Glomerular endothelial cell (primary cell): Measurements from ENCODE around the gene HSPB8. TPM values are rescaled to one million over a fixed set of nuclear protein-coding genes. Genes with fewer than 3 reads are reported as not detected.
"Not testable (repeated sequence)": the region's sequence is repeated elsewhere in the genome, so short reads cannot be mapped to it uniquely, and the experiment has no call there.

Source experiments
- DNase-seq: peaks from one replicate; pipeline ENCODE4 v3.0.0-alpha.2; 2011; ENCODE audit warnings: low read depth, low spot score; ENCODE audit errors: extremely low read depth
- total RNA-seq: library from RNA; depleted of rRNA; stranded (reverse); fragments of >200 nt; gene quantifications from 2 replicates; pipeline ENCODE4 v1.2.3, GENCODE V29; 2015

Gene HSPB8
- total RNA-seq, 1 donor from 2014 or later, result 43.8 TPM

DNA sequence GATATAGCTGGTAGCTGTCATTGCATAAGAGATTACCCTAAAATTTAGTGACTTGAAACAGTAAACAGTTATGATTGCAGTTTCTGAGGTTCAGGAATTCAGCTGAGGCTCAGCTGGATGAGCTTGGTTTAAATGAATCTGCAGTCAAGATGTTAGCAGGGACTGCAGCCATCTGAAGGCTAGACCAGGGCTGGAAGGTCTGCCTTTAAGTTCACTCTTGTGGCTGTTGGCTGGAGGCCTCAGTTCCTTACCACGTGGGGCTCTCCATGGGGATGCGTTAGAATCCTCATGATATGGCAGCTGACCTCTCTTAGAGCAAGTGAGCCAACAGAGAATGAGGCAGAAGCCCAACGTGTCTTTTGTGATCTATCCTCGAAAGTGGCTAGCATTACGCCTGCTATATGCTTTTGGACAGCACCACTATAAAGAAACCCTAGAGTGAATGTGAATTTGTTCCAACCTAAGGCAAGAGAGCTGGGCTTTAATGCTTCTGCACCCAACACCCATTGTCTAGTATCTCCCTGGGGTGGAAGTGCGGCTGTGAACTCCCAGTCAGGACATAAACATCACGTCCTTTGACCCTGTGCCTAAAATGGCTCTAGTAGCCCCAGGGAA lies 26.0 kb downstream of the HSPB8 start:
- DNase-seq, result no peak

- no peak for DNase-seq
Measured at GRCh38 chr12:119206348-119207062, 27.8 kb downstream of the HSPB8 start.

DNA sequence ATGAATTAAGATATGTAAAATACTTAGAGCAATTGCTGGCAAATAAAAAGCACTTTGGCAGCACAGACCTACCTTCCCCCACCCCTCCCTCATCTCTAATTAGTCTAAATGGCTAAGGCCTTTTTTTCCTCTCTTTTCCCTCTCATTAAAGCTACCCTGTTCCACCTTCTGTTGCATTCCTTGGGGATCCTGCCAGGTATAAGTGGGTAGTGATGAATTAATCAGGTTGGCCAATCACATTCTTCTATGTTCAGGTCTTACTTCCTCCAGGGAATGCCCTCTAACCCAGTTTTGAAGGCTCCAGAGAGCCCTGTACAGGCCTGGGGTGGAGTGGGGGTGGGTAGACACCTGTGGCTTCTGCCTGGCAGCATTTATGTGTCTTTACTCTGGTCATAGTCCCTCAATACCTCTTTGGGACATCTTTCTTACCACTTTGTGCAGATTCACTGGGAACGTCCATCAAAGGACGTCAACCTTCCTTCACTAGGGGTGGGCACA lies 28.4 kb downstream of the HSPB8 start:
- DNase-seq, result no peak

GRCh38 chr12:119208626-119209061 lies 29.9 kb downstream of the HSPB8 start:
- DNase-seq, result no peak

DNA sequence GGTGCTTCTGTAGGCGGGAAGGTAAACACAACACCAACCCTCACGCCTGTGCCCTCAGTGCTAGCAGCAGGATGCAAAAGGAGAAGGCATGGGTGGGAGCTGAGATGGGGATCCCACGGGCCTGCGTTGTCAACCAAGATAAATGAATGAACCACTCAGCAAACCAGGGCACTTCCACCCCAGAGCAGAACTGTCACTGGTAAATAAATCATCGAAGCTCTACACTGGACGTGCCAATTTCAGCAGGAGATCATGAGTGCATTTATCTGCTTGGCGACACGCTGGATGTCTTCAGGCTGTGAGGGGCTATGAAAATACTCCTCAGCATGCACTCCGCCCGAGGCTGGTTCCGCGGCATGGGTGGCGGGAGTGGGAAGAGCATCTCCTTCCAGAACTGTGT lies 33.2 kb downstream of the HSPB8 start:
- DNase-seq, result no peak

GRCh38 chr12:119216084-119216483 lies 37.4 kb downstream of the HSPB8 start:
- DNase-seq, result no peak

DNA sequence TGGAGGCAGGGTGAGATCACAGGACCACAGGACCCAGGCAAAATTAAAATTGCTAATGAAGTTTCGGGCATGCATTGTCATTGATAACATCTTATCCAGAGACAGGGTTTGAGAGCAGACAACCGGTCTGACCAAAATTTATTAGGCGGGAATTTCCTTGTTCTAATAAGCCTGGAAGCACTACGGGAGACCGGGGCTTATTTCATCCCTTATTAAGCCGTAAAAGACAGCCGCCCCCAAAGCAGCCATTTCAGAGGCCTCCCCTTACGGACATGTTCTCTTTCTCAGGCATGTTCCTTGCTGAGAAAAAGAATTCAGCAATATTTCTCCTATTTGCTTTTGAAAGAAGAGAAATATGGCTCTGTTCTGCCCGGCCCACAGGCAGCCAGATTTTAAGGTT lies 40.1 kb downstream of the HSPB8 start:
- not testable (repeated sequence) for DNase-seq

DNA sequence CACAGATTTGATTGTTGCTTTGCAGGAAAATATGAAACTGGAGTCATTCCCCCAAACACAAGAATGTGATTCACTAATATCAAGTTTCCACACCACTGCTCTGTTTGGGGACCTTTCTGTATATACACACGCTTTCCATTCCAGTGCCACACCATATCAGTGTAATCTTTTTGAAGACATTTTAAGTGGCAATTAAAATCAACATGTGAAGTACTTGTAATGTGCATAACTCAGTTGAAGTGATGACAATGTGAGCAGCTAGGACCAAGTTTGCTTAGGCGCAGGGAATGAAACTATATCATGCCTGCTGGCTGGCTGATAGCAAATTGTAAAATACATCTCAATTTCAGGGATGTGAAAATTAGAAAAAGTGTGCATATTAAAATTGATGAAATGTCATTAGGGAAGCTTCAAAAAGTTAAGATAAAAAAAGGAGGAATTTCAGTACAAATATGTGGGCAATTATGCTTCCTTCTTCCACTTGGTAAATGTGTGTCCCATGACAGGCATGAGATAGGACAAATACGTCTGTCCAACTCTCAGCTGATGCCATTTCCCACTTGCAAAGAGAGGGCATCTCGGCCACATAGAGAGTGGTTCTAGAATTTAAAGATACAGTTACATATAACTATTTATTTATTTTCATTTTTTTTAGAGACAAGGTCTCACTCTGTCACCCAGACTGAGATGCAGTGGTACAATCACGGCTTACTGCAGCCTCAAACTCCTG lies 43.7 kb downstream of the HSPB8 start:
- DNase-seq, result no peak

GRCh38 chr12:119225454-119225853 lies 46.7 kb downstream of the HSPB8 start:
- no peak for DNase-seq

DNA sequence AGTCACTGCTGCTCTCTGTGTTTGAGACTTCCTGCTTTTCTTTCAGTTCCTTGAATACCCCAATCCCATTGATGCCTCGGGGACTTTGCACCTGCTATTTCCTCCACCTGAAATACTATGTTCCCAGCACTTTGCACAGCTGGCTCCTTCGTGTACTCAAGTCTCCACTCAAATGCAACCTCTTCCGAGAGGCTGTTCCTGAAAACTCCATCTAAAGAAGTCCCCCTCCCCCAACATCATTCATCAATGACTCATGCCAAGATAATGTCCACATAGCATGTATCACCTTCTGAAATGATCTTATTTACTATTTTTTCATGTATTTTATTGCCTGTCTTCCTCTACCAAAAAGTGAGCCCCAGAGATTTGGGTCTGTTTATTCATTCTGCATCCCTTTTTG lies 48.6 kb downstream of the HSPB8 start:
- DNase-seq, result no peak

DNA sequence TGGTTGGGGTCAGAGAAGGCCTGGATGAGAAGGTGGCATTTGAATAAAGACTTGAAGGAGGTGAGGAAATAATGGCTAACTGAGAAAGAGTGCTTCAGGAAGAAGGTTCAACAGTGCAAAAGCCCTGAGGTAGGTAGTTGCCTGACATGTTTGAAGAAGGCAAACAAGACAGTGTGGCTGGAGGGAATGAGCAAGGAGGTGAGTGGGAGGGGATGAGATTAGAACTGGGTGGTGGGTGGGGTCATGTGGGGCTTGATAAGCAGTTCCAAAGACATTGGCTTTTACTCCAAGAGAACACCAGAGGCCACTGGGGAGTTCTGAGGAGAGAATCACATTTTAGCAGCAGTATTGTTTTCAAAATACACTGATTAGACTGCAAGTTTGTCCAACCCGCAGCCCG lies 50.5 kb downstream of the HSPB8 start:
- no peak for DNase-seq

DNA sequence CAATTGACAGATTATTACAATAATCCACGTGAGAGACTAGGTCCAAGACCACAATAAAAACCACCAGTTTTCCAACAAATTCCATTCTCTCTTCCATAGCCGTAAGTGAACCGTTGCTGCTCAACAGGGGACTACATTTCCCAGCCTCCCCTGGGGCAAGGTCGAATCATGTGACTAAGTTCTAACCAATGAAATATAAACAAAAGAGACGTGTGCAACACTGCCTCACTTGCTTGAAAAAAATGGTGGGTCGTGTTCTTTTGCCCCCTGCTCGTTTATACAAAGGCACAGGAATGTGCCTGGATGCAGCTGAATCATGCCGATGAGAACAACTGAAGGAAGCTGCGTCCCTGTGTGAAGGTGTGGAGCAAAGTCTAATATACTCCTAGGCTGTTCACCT lies 51.1 kb downstream of the HSPB8 start:
- no peak for DNase-seq

DNA sequence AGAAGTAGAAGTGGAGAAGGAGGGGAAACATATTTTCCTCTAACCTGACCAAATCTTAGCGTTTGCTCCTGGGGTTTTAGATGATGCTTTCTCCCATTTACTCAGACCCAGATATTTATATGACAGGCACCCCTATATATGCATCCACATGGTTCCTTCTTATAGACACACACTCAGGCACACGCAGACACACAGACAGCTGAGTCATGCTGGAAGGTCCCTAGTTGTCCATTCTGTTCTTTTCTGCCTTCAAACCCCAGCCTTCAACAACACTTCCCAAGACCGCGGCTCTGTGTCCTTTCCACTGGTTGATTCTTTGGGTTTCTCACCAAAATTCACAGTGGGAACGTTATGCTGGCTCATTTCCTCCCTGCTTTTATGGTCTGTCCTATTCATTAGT lies 52.1 kb downstream of the HSPB8 start:
- no peak for DNase-seq

GRCh38 chr12:119231774-119232173 lies 53.0 kb downstream of the HSPB8 start:
- no peak for DNase-seq

DNA sequence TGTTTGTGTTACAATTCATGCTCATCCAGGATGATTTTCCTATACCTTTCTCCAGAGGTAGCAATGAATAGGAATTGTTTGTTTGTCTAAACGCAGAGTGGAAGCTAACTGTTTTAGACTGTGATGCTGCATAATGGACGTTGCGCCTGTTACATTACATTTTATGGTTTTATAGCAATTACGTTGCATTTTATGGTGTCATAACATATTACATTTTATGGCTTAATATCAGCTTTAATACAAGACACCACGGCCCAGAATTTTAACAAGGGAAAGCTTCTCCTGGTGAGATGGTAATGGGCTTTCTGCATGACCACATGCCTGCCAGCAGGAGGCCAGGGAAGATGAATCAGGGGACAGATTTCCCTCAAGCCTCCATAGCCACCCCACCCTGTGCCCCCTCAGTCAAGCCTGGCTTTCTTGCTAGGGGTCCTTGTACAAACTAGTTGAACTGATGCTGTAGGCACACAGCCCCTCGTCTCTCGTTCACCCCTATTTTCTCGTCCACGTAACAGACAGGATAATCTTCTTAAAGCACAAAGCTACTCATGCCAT lies 56.5 kb downstream of the HSPB8 start:
- no peak for DNase-seq

- no peak for DNase-seq
Measured at GRCh38 chr12:119236372-119236771, 57.6 kb downstream of the HSPB8 start.

- DNase-seq, result no peak
Measured at GRCh38 chr12:119239040-119239439, 60.3 kb downstream of the HSPB8 start.

GRCh38 chr12:119241049-119241448 lies 62.3 kb downstream of the HSPB8 start:
- no peak for DNase-seq

GRCh38 chr12:119241580-119242169 lies 62.9 kb downstream of the HSPB8 start:
- DNase-seq, result no peak
